GM12878 (cell line): Measurements from ENCODE around the gene MRPL54. TPM values are rescaled to one million over a fixed set of nuclear protein-coding genes. Genes with fewer than 3 reads are reported as not detected.

Source experiments
- ATAC-seq: fragments of 200-7000 bp; cut with Tn5 transposase; 3 replicates; pipeline ENCODE4 v1.9.1; 2020; ENCODE audit warnings: mild to moderate bottlenecking, moderate library complexity
- BruUV-seq: library from RNA; stranded (reverse); fragments of 400-500 nt; replicated peaks from 2 replicates; lab custom pipeline; 2021; lab: Mats Ljungman, UMichigan
- CTCF ChIA-PET: fragments of 300-600 bp; sonication (Branson Sonifier 250); formaldehyde crosslinking; extraction: SDS; loops from one replicate; lab custom pipeline; 2021; ENCODE audit warnings: inconsistent platforms; lab: Yijun Ruan, JAX
- POLR2A ChIA-PET: fragments of 350-600 bp; formaldehyde crosslinking; extraction: SDS; loops from one replicate; lab custom pipeline; 2021; ENCODE audit warnings: inconsistent platforms; lab: Charles Lee
- RAD21 ChIA-PET: fragments of 300-600 bp; sonication (Branson Sonifier 250); formaldehyde crosslinking; loops from one replicate; lab custom pipeline; 2023; ENCODE audit warnings: antibody characterized with exemption; ENCODE audit not compliant: unreplicated experiment; lab: Charles Lee
- SMC1A ChIA-PET: fragments of 300-600 bp; sonication (Branson Sonifier 250); formaldehyde crosslinking; loops from one replicate; lab custom pipeline; 2023; ENCODE audit not compliant: unreplicated experiment, uncharacterized antibody; lab: Charles Lee
- DNase-seq: peaks from one replicate; pipeline ENCODE4 v3.0.0-alpha.2; 2011; ENCODE audit warnings: low read depth, low spot score
- FAIRE-seq: peaks from 3 replicates; lab custom pipeline; 2011; peaks lifted over from hg19 to GRCh38; lab: Jason Lieb, UNC
- H2AFZ ChIP-seq: 2 replicates; pipeline ENCODE4 v1.6.0; 2011; ENCODE audit warnings: low read depth, low read length, control low read depth; ENCODE audit not compliant: control insufficient read depth
- H3K27ac ChIP-seq: 2 replicates; pipeline ENCODE4 v1.5.1; 2011; ENCODE audit warnings: control low read depth; ENCODE audit not compliant: control insufficient read depth, insufficient read depth
- H3K27me3 ChIP-seq, 2 experiments: replicated peaks in 1 of 2; 2 replicates each; pipeline versions ENCODE4 v1.6.0 to v1.6.1; 2011; ENCODE audit warnings: low read length in 1 of 2; ENCODE audit not compliant: control insufficient read depth in 2 of 2, insufficient read depth in 2 of 2
- H3K36me3 ChIP-seq, 2 experiments: 2 replicates each; pipeline ENCODE4 v1.5.1; 2011; ENCODE audit warnings: low read length in 1 of 2; ENCODE audit not compliant: control insufficient read depth in 2 of 2, insufficient read depth in 2 of 2
- H3K4me1 ChIP-seq: 2 replicates; pipeline ENCODE4 v1.6.1; 2011; ENCODE audit warnings: mild to moderate bottlenecking, low read length, moderate library complexity, mixed read lengths; ENCODE audit not compliant: control insufficient read depth, insufficient read depth
- H3K4me2 ChIP-seq: 2 replicates; pipeline ENCODE4 v1.6.0; 2011; ENCODE audit warnings: control low read depth; ENCODE audit not compliant: control insufficient read depth, insufficient read depth
- H3K4me3 ChIP-seq: fragments of 200-600 bp; sonication (generic); 2 replicates; pipeline ENCODE4 v1.5.1; 2016
- H3K79me2 ChIP-seq: 2 replicates; pipeline ENCODE4 v1.6.0; 2011; ENCODE audit warnings: low read length; ENCODE audit not compliant: control insufficient read depth, insufficient read depth
- H3K9ac ChIP-seq: 2 replicates; pipeline ENCODE4 v1.8.0; 2011; ENCODE audit warnings: low read length, control low read depth, mixed read lengths; ENCODE audit not compliant: control insufficient read depth, insufficient read depth
- H3K9me3 ChIP-seq: replicated peaks from 3 replicates; pipeline ENCODE4 v1.5.1; 2011; ENCODE audit warnings: mild to moderate bottlenecking, low read length; ENCODE audit not compliant: control insufficient read depth, insufficient read depth
- H4K20me1 ChIP-seq: 2 replicates; pipeline ENCODE4 v1.6.0; 2011; ENCODE audit not compliant: control insufficient read depth, insufficient read depth
- ASH2L ChIP-seq: fragments of 300-600, 200-600 bp; sonication (generic); IDR thresholded peaks from 2 replicates; pipeline ENCODE4 v1.6.1; 2017; ENCODE audit warnings: low read depth, mild to moderate bottlenecking, borderline replicate concordance
- GABPA ChIP-seq: IDR thresholded peaks from 2 replicates; pipeline ENCODE4 v1.6.1; 2014; ENCODE audit warnings: antibody characterized with exemption, low read depth, mild to moderate bottlenecking, inconsistent platforms
- IKZF1 ChIP-seq: fragments of 450-650 bp; conservative IDR thresholded peaks from 2 replicates; pipeline ENCODE4 v1.6.1; 2017; ENCODE audit warnings: antibody characterized with exemption, mild to moderate bottlenecking
- IRF4 ChIP-seq: IDR thresholded peaks from 2 replicates; pipeline ENCODE4 v1.6.1; 2011; ENCODE audit warnings: low read depth, low read length
- JUND ChIP-seq: IDR thresholded peaks from 2 replicates; pipeline ENCODE4 v1.6.1; 2012; ENCODE audit warnings: low read depth, mild to moderate bottlenecking, low read length, improper control_type of control experiment, moderate library complexity
- NBN ChIP-seq: fragments of 450-650 bp; IDR thresholded peaks from 2 replicates; pipeline ENCODE4 v1.6.1; 2016
- NFIC ChIP-seq: IDR thresholded peaks from 2 replicates; pipeline ENCODE4 v1.6.1; 2012; ENCODE audit warnings: low read depth, mild to moderate bottlenecking, inconsistent platforms, low read length, moderate library complexity
- NRF1 ChIP-seq: conservative IDR thresholded peaks from 2 replicates; pipeline ENCODE4 v1.6.1; 2011; ENCODE audit warnings: mild to moderate bottlenecking, low read depth, low read length, improper control_type of control experiment
- SMARCA5 ChIP-seq: fragments of 450-650 bp; IDR thresholded peaks from 2 replicates; pipeline ENCODE4 v1.6.1; 2017; ENCODE audit warnings: mild to moderate bottlenecking
- SUPT20H ChIP-seq: IDR thresholded peaks from 2 replicates; pipeline ENCODE4 v1.6.1; 2011; ENCODE audit warnings: low read depth, mild to moderate bottlenecking, low read length, moderate library complexity, borderline replicate concordance; ENCODE audit not compliant: control insufficient read depth
- WGBS: methylation state at CpG from one replicate; pipeline ENCODE4 v1.1.6; 2016; ENCODE audit warnings: low lambda C conversion rate; ENCODE audit not compliant: insufficient replicate concordance, insufficient coverage; ENCODE audit errors: missing lambda C conversion rate; 5-methylcytosine and 5-hydroxymethylcytosine counted together
- in situ Hi-C: fragments of 300-500 bp; cut with MboI; formaldehyde crosslinking; loops from 9 replicates; pipeline ENCODE4 v1.14.3; 2018; ENCODE audit warnings: mixed read lengths
- intact Hi-C: fragments of 100-400 bp; cut with micrococcal nuclease; formaldehyde crosslinking; loops from one replicate; pipeline ENCODE4 v1.14.2; 2022; ENCODE audit not compliant: unreplicated experiment
- polyA plus RNA-seq, 11 experiments: library from polyadenylated mRNA; depleted of rRNA in 4 of 11; unstranded in 6 of 11; stranded (reverse) in 5 of 11; fragments of >200 nt; fragmentation: Nextera tagmentation in 4 of 11; fragmentation: Illumina TruSeq in 1 of 11; extraction: Ambion mirVana in 4 of 11; extraction: Trizol in 1 of 11; gene quantifications; 1 replicate in 1 of 11; 2 replicates in 10 of 11; pipeline versions ENCODE4 v1.2.1 to v1.2.3, GENCODE V29; 2011 to 2016; ENCODE audit warnings: inconsistent platforms in 2 of 11, missing spikeins in 2 of 11, low read depth in 1 of 11
- total RNA-seq, 4 experiments: library from RNA; depleted of rRNA in 3 of 4; stranded (reverse); fragments of >200 nt in 3 of 4; fragmentation: Illumina TruSeq in 1 of 4; extraction: Trizol in 1 of 4; gene quantifications; 2 replicates each; pipeline versions ENCODE4 v1.2.1 to v1.2.3, GENCODE V29; 2013 to 2021
- TF ChIP-seq, protein P1 (sequence below): IDR thresholded peaks from 2 replicates; pipeline ENCODE4 v1.6.1; 2011; ENCODE audit warnings: borderline replicate concordance, low read depth, mild to moderate bottlenecking, moderate library complexity, mixed read lengths, low read length; ENCODE audit not compliant: insufficient read depth; ENCODE audit errors: extremely low read length
- TF ChIP-seq, protein P2 (sequence below): fragments of 450-650 bp; IDR thresholded peaks from 2 replicates; pipeline ENCODE4 v1.6.1; 2017; ENCODE audit warnings: borderline replicate concordance
- TF ChIP-seq, protein P3 (sequence below): IDR thresholded peaks from 2 replicates; pipeline ENCODE4 v1.6.1; 2011; ENCODE audit warnings: borderline replicate concordance, low read depth, mild to moderate bottlenecking, moderate library complexity, low read length; ENCODE audit not compliant: insufficient read depth, poor library complexity, severe bottlenecking

The MRPL54 gene
- total and polyA plus RNA-seq, 10 of the 15 experiments (the other 5 are each of a cell fraction or from before 2014, with no cell fraction given): 3.1 to 98.7 (median 75.2) TPM

DNA sequence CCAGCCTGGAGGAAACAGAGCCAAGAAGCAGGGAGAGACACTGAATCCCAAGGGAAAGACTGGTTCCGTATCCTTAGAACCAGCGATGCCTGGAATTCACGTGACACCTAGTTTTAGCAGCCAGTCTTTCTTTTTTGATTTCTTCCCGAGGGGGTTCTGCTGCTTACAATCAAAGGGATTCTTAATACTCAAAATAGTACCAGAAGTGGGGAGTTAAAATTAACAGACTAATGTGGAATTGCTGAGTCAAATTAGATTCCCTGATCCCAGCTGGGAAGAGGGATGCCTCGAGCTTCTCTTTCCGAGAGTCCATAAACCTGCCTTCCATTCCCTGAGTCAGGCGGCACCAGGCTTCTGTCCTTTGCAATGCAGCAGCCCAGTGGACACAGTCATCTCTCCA, 28.5 kb downstream of the MRPL54 start (continued):
- TF ChIP-seq, protein P1, sequence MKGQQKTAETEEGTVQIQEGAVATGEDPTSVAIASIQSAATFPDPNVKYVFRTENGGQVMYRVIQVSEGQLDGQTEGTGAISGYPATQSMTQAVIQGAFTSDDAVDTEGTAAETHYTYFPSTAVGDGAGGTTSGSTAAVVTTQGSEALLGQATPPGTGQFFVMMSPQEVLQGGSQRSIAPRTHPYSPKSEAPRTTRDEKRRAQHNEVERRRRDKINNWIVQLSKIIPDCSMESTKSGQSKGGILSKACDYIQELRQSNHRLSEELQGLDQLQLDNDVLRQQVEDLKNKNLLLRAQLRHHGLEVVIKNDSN: no peak
- TF ChIP-seq ASH2L (no peak), NBN (no peak), SUPT20H (no peak), IRF4 (no peak), JUND (no peak)
- TF ChIP-seq, protein P2, sequence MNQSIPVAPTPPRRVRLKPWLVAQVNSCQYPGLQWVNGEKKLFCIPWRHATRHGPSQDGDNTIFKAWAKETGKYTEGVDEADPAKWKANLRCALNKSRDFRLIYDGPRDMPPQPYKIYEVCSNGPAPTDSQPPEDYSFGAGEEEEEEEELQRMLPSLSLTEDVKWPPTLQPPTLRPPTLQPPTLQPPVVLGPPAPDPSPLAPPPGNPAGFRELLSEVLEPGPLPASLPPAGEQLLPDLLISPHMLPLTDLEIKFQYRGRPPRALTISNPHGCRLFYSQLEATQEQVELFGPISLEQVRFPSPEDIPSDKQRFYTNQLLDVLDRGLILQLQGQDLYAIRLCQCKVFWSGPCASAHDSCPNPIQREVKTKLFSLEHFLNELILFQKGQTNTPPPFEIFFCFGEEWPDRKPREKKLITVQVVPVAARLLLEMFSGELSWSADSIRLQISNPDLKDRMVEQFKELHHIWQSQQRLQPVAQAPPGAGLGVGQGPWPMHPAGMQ: no peak
- TF ChIP-seq, all 136 proteins: peak for 0

DNA sequence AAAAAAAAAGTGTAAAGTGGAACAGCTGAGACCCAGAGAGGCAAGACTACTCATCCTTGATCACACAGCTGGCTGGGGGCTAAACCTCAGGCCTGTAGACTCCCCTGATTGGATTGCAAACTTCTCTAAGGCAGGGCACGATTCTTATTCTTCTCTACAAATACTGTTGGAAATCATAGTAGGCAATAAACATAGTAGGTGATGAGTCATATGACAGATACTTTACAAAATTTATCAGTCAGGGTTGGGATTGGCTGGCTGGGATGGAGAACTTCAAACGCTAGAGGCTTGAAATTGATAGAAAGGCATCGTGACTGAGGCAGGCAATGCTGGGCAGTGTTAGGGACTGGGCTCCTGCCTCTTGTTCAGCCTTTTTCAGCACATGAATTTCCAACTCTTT, 29.6 kb downstream of the MRPL54 start:
- ChIA-PET POLR2A (interaction anchor here (0.6 kb wide), 1 partner anchor 1197 kb away, joined by 4 read pairs; no protein-coding TSS in a partner anchor), CTCF (no interaction called here), SMC1A (no interaction called here), RAD21 (no interaction called here)
- TF ChIP-seq NRF1 (no peak), SMARCA5 (no peak), IKZF1 (no peak), NFIC (no peak), GABPA (no peak)
- TF ChIP-seq, protein P3, sequence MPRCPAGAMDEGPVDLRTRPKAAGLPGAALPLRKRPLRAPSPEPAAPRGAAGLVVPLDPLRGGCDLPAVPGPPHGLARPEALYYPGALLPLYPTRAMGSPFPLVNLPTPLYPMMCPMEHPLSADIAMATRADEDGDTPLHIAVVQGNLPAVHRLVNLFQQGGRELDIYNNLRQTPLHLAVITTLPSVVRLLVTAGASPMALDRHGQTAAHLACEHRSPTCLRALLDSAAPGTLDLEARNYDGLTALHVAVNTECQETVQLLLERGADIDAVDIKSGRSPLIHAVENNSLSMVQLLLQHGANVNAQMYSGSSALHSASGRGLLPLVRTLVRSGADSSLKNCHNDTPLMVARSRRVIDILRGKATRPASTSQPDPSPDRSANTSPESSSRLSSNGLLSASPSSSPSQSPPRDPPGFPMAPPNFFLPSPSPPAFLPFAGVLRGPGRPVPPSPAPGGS: no peak
- no peak overlapping the region for H3K4me2 ChIP-seq
- ATAC-seq (no peak), DNase-seq (no peak), FAIRE-seq (no peak)
- H3K27me3 ChIP-seq: no peaks in the 10 kb centered on the region
- no peaks in the 10 kb centered on the region for H3K4me1 ChIP-seq
- intact Hi-C loops: no loop called here
- no peaks in the 10 kb centered on the region for H3K79me2 ChIP-seq
- no peaks in the 10 kb centered on the region; the same call in 1 of the 3 replicates for H3K9me3 ChIP-seq
- no peaks in the 10 kb centered on the region for H3K36me3 ChIP-seq
- H3K9ac ChIP-seq: no peak overlapping the region
- H3K4me3 ChIP-seq: no peak overlapping the region
- BruUV-seq: no TSS peak
- no peak overlapping the region for H2AFZ ChIP-seq
- H4K20me1 ChIP-seq: no peaks in the 10 kb centered on the region
- in situ Hi-C loops: no loop called here
- 9% methylated on average over 3 of the region's 3 CpGs for WGBS
- H3K27ac ChIP-seq: no peak overlapping the region
